H1 (cell line): Measurements from ENCODE around the gene ADK. TPM values are rescaled to one million over a fixed set of nuclear protein-coding genes. Genes with fewer than 3 reads are reported as not detected.

ENCODE experiments used
- CTCF ChIA-PET: fragments of 300-600 bp; sonication (Branson Sonifier 250); formaldehyde crosslinking; loops from one replicate; lab custom pipeline; 2021; ENCODE audit not compliant: partially characterized antibody; lab: Charles Lee
- POLR2A ChIA-PET: fragments of 300-600 bp; sonication (Branson Sonifier 250); formaldehyde crosslinking; loops from one replicate; lab custom pipeline; 2021; ENCODE audit warnings: inconsistent platforms; ENCODE audit not compliant: partially characterized antibody; lab: Charles Lee
- DNase-seq, 2 experiments: peaks; one replicate each; pipeline versions ENCODE4 v3.0.0 to v3.0.0-alpha.2; 2010 to 2022; ENCODE audit warnings: low spot score in 2 of 2, low read depth in 1 of 2, mixed read lengths in 1 of 2
- FAIRE-seq: peaks from 2 replicates; lab custom pipeline; 2011; peaks lifted over from hg19 to GRCh38; lab: Jason Lieb, UNC
- H2AFZ ChIP-seq: 2 replicates; pipeline ENCODE4 v1.8.1; 2012; ENCODE audit warnings: low read length, inconsistent platforms
- H2AK5ac ChIP-seq: 2 replicates; pipeline ENCODE4 v1.6.1; 2013; ENCODE audit warnings: low read depth, low read length
- H2BK120ac ChIP-seq: replicated peaks from 2 replicates; pipeline ENCODE3; 2013; ENCODE audit warnings: low read depth, low read length, inconsistent platforms
- H2BK12ac ChIP-seq: 2 replicates; pipeline ENCODE4 v1.6.1; 2013; ENCODE audit warnings: low read depth, low read length
- H2BK15ac ChIP-seq: 2 replicates; pipeline ENCODE4 v1.6.1; 2013; ENCODE audit warnings: low read length
- H2BK20ac ChIP-seq: 2 replicates; pipeline ENCODE4 v1.6.1; 2013; ENCODE audit warnings: low read length
- H2BK5ac ChIP-seq: 2 replicates; pipeline ENCODE4 v1.6.1; 2013; ENCODE audit warnings: low read depth, low read length
- H3K14ac ChIP-seq: 2 replicates; pipeline ENCODE4 v1.6.1; 2013; ENCODE audit warnings: inconsistent platforms; ENCODE audit not compliant: insufficient read length
- H3K18ac ChIP-seq: 2 replicates; pipeline ENCODE4 v1.6.1; 2013; ENCODE audit warnings: low read length; ENCODE audit errors: extremely low read depth
- H3K23ac ChIP-seq: 2 replicates; pipeline ENCODE4 v1.6.1; 2013; ENCODE audit warnings: inconsistent platforms; ENCODE audit not compliant: insufficient read length
- H3K23me2 ChIP-seq: 2 replicates; pipeline ENCODE4 v1.6.1; 2013; ENCODE audit warnings: low read depth, low read length
- H3K27ac ChIP-seq: 2 replicates; pipeline ENCODE4 v1.6.1; 2011; ENCODE audit warnings: low read depth, low read length, inconsistent platforms
- H3K27me3 ChIP-seq, 4 experiments: replicated peaks in 1 of 4; 1 replicate in 1 of 4; 2 replicates in 3 of 4; pipeline versions ENCODE4 v1.6.1 to v1.8.1; 2011 to 2013; ENCODE audit warnings: low read length in 3 of 4, mild to moderate bottlenecking in 3 of 4, inconsistent platforms in 2 of 4, mixed read lengths in 2 of 4, moderate library complexity in 1 of 4; ENCODE audit not compliant: control insufficient read depth in 3 of 4, insufficient read depth in 3 of 4; ENCODE audit errors: extremely low read depth in 1 of 4
- H3K36me3 ChIP-seq, 4 experiments: 2 replicates each; pipeline versions ENCODE4 v1.6.1 to v1.8.1; 2011 to 2013; ENCODE audit warnings: mild to moderate bottlenecking in 4 of 4, low read length in 3 of 4, moderate library complexity in 2 of 4, control low read depth in 1 of 4, inconsistent platforms in 1 of 4; ENCODE audit not compliant: insufficient read depth in 4 of 4, control insufficient read depth in 2 of 4
- H3K4ac ChIP-seq: replicated peaks from 2 replicates; pipeline ENCODE3; 2013; ENCODE audit warnings: low read length, low read depth, mixed read lengths, inconsistent platforms; ENCODE audit not compliant: insufficient read length
- H3K4me1 ChIP-seq, 4 experiments: replicated peaks in 1 of 4; 1 replicate in 1 of 4; 2 replicates in 3 of 4; pipeline versions ENCODE4 v1.6.1 to v1.8.1; 2011 to 2013; ENCODE audit warnings: low read length in 3 of 4, inconsistent platforms in 2 of 4, mixed read lengths in 1 of 4; ENCODE audit not compliant: insufficient read depth in 4 of 4, control insufficient read depth in 3 of 4
- H3K4me2 ChIP-seq, 2 experiments: 2 replicates each; pipeline versions ENCODE4 v1.6.1 to v1.8.1; 2011 to 2013; ENCODE audit warnings: low read depth in 2 of 2, low read length in 2 of 2, control low read depth in 1 of 2, inconsistent platforms in 1 of 2, mild to moderate bottlenecking in 1 of 2; ENCODE audit not compliant: insufficient read depth in 1 of 2
- H3K4me3 ChIP-seq, 4 experiments: fragments of 200-600, 300-600 bp in 1 of 4; sonication (generic), shearing (Covaris generic), sonication (Bioruptor Twin) in 1 of 4; 2 replicates each; pipeline versions ENCODE4 v1.5.1 to v1.8.1; 2011 to 2016; ENCODE audit warnings: low read length in 4 of 4, low read depth in 3 of 4, control low read depth in 2 of 4, inconsistent platforms in 2 of 4, mild to moderate bottlenecking in 2 of 4, mixed read lengths in 1 of 4, moderate library complexity in 1 of 4; ENCODE audit not compliant: insufficient read depth in 2 of 4; ENCODE audit errors: extremely low read depth in 1 of 4
- H3K56ac ChIP-seq: replicated peaks from 2 replicates; pipeline ENCODE3; 2013; ENCODE audit warnings: low read depth, mild to moderate bottlenecking, mixed read lengths, low read length, inconsistent platforms; ENCODE audit not compliant: insufficient read length
- H3K79me1 ChIP-seq: 2 replicates; pipeline ENCODE4 v1.6.1; 2013; ENCODE audit warnings: low read depth, low read length, control low read depth
- H3K79me2 ChIP-seq, 2 experiments: 2 replicates each; pipeline versions ENCODE4 v1.6.1 to v1.8.1; 2012 to 2013; ENCODE audit warnings: low read length in 2 of 2, mild to moderate bottlenecking in 2 of 2, inconsistent platforms in 1 of 2; ENCODE audit not compliant: insufficient read depth in 2 of 2, control insufficient read depth in 1 of 2
- H3K9ac ChIP-seq, 4 experiments: replicated peaks in 1 of 4; 1 replicate in 1 of 4; 2 replicates in 3 of 4; pipeline versions ENCODE4 v1.6.1 to v1.8.1; 2011 to 2013; ENCODE audit warnings: low read depth in 3 of 4, low read length in 3 of 4, control low read depth in 2 of 4, mild to moderate bottlenecking in 2 of 4, moderate library complexity in 2 of 4, inconsistent platforms in 1 of 4; ENCODE audit errors: extremely low read depth in 1 of 4
- H3K9me3 ChIP-seq, 2 experiments: 2 replicates each; pipeline versions ENCODE4 v1.6.1 to v1.8.1; 2012 to 2013; ENCODE audit warnings: mild to moderate bottlenecking in 2 of 2, moderate library complexity in 2 of 2, control low read depth in 1 of 2, inconsistent platforms in 1 of 2, low read depth in 1 of 2, low read length in 1 of 2, mixed read lengths in 1 of 2; ENCODE audit not compliant: insufficient read depth in 2 of 2
- H4K20me1 ChIP-seq, 2 experiments: replicated peaks in 1 of 2; 2 replicates each; pipeline versions ENCODE3 to v1.8.1; 2011 to 2013; ENCODE audit warnings: inconsistent platforms in 2 of 2, low read length in 2 of 2, mild to moderate bottlenecking in 1 of 2; ENCODE audit not compliant: insufficient read depth in 2 of 2, control insufficient read depth in 1 of 2
- H4K5ac ChIP-seq: 2 replicates; pipeline ENCODE4 v1.6.1; 2013; ENCODE audit warnings: low read length, low read depth, mixed read lengths, inconsistent platforms; ENCODE audit not compliant: insufficient read length
- H4K8ac ChIP-seq: 2 replicates; pipeline ENCODE4 v1.8.0; 2013; ENCODE audit warnings: mild to moderate bottlenecking, moderate library complexity, low read length, inconsistent platforms; ENCODE audit not compliant: insufficient read depth; ENCODE audit errors: extremely low read depth
- H4K91ac ChIP-seq: replicated peaks from 2 replicates; pipeline ENCODE3; 2013; ENCODE audit warnings: low read length, mixed read lengths, inconsistent platforms; ENCODE audit not compliant: insufficient read length
- BACH1 ChIP-seq: IDR thresholded peaks from 2 replicates; pipeline ENCODE4 v1.6.1; 2012; ENCODE audit warnings: low read length, improper control_type of control experiment
- BCL11A ChIP-seq, 2 experiments: IDR thresholded peaks; one replicate each; pipeline ENCODE4 v1.6.1; 2011; ENCODE audit warnings: low read depth in 2 of 2, low read length in 2 of 2, mild to moderate bottlenecking in 2 of 2
- CREB1 ChIP-seq: IDR thresholded peaks from 2 replicates; pipeline ENCODE4 v1.6.1; 2012; ENCODE audit warnings: inconsistent platforms
- EZH2 ChIP-seq: fragments of 200-600 bp; sonication (generic); IDR thresholded peaks from 2 replicates; pipeline ENCODE4 v1.7.1; 2012; ENCODE audit warnings: low read depth, mild to moderate bottlenecking, moderate library complexity, low read length, inconsistent platforms; ENCODE audit not compliant: severe bottlenecking
- FOSL1 ChIP-seq: IDR thresholded peaks from 2 replicates; pipeline ENCODE4 v1.6.1; 2011; ENCODE audit warnings: mild to moderate bottlenecking, low read depth, low read length, moderate library complexity; ENCODE audit not compliant: insufficient read depth
- SIX5 ChIP-seq: IDR thresholded peaks from 2 replicates; pipeline ENCODE4 v1.6.1; 2011; ENCODE audit warnings: mild to moderate bottlenecking, low read depth, low read length
- ZNF274 ChIP-seq: IDR thresholded peaks from 2 replicates; pipeline ENCODE4 v1.7.0; 2012; ENCODE audit warnings: low read length, borderline replicate concordance; ENCODE audit errors: extremely low read depth
- WGBS, 2 experiments: shearing (Covaris generic) in 1 of 2; methylation state at CpG; one replicate each; pipeline versions ENCODE4 v1.1.6 to v1.1.7; 2013 to 2015; ENCODE audit warnings: low lambda C conversion rate in 2 of 2, mixed read lengths in 2 of 2, inconsistent platforms in 1 of 2, low coverage in 1 of 2, missing lambda C conversion rate in 1 of 2; ENCODE audit not compliant: insufficient replicate concordance in 2 of 2, insufficient coverage in 1 of 2, insufficient read length in 1 of 2; ENCODE audit errors: extremely low coverage in 1 of 2, missing lambda C conversion rate in 1 of 2; 5-methylcytosine and 5-hydroxymethylcytosine counted together
- polyA plus RNA-seq, 7 experiments: library from polyadenylated mRNA; depleted of rRNA in 3 of 7; stranded (reverse) in 5 of 7; unstranded in 2 of 7; fragments of >200 nt in 5 of 7; fragments of 200-250 nt in 2 of 7; gene quantifications; 1 replicate in 5 of 7; 2 replicates in 1 of 7; 4 replicates in 1 of 7; pipeline versions ENCODE4 v1.2.1 to v1.2.3, GENCODE V29; 2011 to 2013; ENCODE audit warnings: missing spikeins in 2 of 7, mixed read lengths in 2 of 7
- total RNA-seq: library from RNA; stranded (reverse); fragmentation: NEBNext Ultra II Directional; extraction: Animal tissue kit (Norgen Biotek cat#: 25700); gene quantifications from 2 replicates; pipeline ENCODE4 v1.2.1, GENCODE V29; 2021

Gene ADK
- total and polyA plus RNA-seq, 2 of the 8 experiments (the other 6 are each of a cell fraction or from before 2014, with no cell fraction given), result 12.3 to 42.4 TPM

GRCh38 chr10:74425456-74426001, 274.5 kb downstream of the ADK start:
- Histone ChIP-seq H2BK120ac (no peak overlapping the region), H3K27me3 (no peaks in the 10 kb centered on the region), H3K9me3 (peaks cover 2 to 6% of the 10 kb centered on the region in 2 experiments; a peak in 2 of 4 replicates), H3K4me2 (no peak overlapping the region), H2AK5ac (no peak overlapping the region), H2BK5ac (no peak overlapping the region), H3K4ac (no peak overlapping the region), H3K4me1 (peaks cover 0 to 8% (median under 1%) of the 10 kb centered on the region in 4 experiments; a peak in 2 of 7 replicates), H3K56ac (no peak overlapping the region), H3K23me2 (no peaks in the 10 kb centered on the region), H2BK20ac (no peak overlapping the region), H4K91ac (no peak overlapping the region), H3K36me3 (no peaks in the 10 kb centered on the region), H3K79me2 (no peaks in the 10 kb centered on the region), H2BK15ac (no peak overlapping the region), H3K9ac (no peak overlapping the region), H3K79me1 (no peaks in the 10 kb centered on the region), H3K4me3 (no peak overlapping the region), H3K14ac (no peak overlapping the region), H2BK12ac (no peak overlapping the region), H4K8ac (no peak overlapping the region), H3K23ac (no peak overlapping the region), H3K27ac (no peak overlapping the region), H4K20me1 (no peaks in the 10 kb centered on the region), H4K5ac (no peak overlapping the region), H3K18ac (no peak overlapping the region), H2AFZ (no peak overlapping the region)
- 98% methylated on average over 2 of the region's 2 CpGs; no CpG with 5 or more reads in 1 of the 2 experiments for WGBS, 2 experiments
- CTCF ChIA-PET, result interaction anchor here (0.9 kb wide), 1 partner anchor 35 kb away, joined by 3 read pairs; no protein-coding TSS in a partner anchor
- FAIRE-seq, result no peak
- DNase-seq, result no peak
- POLR2A ChIA-PET, result no interaction called here
- TF ChIP-seq EZH2, result no peak
- TF ChIP-seq SIX5, result no peak
- TF ChIP-seq BCL11A (IDR thresholded peaks at IDR 0.05; ENCODE audit: low read depth in 2 of 2, low read length in 2 of 2), result no peak
- TF ChIP-seq ZNF274, result no peak
- TF ChIP-seq BACH1, result no peak
- no peak for TF ChIP-seq FOSL1
- no peak for TF ChIP-seq CREB1
